ACC112 (cell line): ENCODE results near the gene GALNT7.

Experiments
- H2AFZ ChIP-seq: fragments of 200-600 bp; sonication (generic); one replicate; pipeline ENCODE4 v1.6.0; 2017; ENCODE audit warnings: antibody characterized with exemption, low read length; ENCODE audit not compliant: unreplicated experiment
- H3K27ac ChIP-seq: fragments of 200-600 bp; sonication (generic); 2 replicates; pipeline ENCODE4 v1.5.1; 2014; ENCODE audit warnings: low read depth, mild to moderate bottlenecking, antibody characterized with exemption, low read length, moderate library complexity
- H3K27me3 ChIP-seq: fragments of 200-600 bp; sonication (generic); 2 replicates; pipeline ENCODE4 v1.6.1; 2014; ENCODE audit warnings: mild to moderate bottlenecking, antibody characterized with exemption, low read length, moderate library complexity, mixed read lengths; ENCODE audit not compliant: insufficient read depth
- H3K36me3 ChIP-seq: fragments of 200-600 bp; sonication (generic); 2 replicates; pipeline ENCODE4 v1.6.1; 2016; ENCODE audit warnings: mild to moderate bottlenecking, antibody characterized with exemption, low read length, moderate library complexity, mixed read lengths; ENCODE audit not compliant: insufficient read depth
- H3K4me1 ChIP-seq: fragments of 200-600 bp; sonication (generic); one replicate; pipeline ENCODE4 v1.6.1; 2016; ENCODE audit warnings: low read length, mixed read lengths; ENCODE audit not compliant: insufficient read depth, unreplicated experiment, control insufficient read depth
- H3K4me3 ChIP-seq: fragments of 200-600 bp; sonication (generic); 2 replicates; pipeline ENCODE4 v1.5.1; 2014; ENCODE audit warnings: mild to moderate bottlenecking, low read depth, low read length
- H3K79me2 ChIP-seq: fragments of 200-600 bp; sonication (generic); one replicate; pipeline ENCODE4 v1.6.0; 2016; ENCODE audit warnings: low read length; ENCODE audit not compliant: control insufficient read depth, unreplicated experiment, insufficient read depth

Gene GALNT7

GRCh38 chr4:173293663-173294062 is 125.1 kb downstream of the GALNT7 start:
- Histone ChIP-seq H3K27ac (no peak overlapping the region), H3K4me3 (no peak overlapping the region), H3K4me1 (no peaks in the 10 kb centered on the region), H2AFZ (no peak overlapping the region), H3K79me2 (no peaks in the 10 kb centered on the region), H3K36me3 (no peaks in the 10 kb centered on the region), H3K27me3 (no peaks in the 10 kb centered on the region)

- H3K27ac ChIP-seq: no peak overlapping the region
- no peak overlapping the region for H2AFZ ChIP-seq
- no peaks in the 10 kb centered on the region for H3K4me1 ChIP-seq
- H3K36me3 ChIP-seq: no peaks in the 10 kb centered on the region
- H3K27me3 ChIP-seq: no peaks in the 10 kb centered on the region
- no peak overlapping the region for H3K4me3 ChIP-seq
- H3K79me2 ChIP-seq: no peaks in the 10 kb centered on the region
Observed at GRCh38 chr4:173294444-173294843, 125.8 kb downstream of the GALNT7 start.

- no peaks in the 10 kb centered on the region for H3K79me2 ChIP-seq
- H3K36me3 ChIP-seq: 0 out of 2 replicates have a peak, but pooled peaks cover 8% of the 10 kb centered on the region
- peaks cover 4% of the 10 kb centered on the region for H3K4me1 ChIP-seq
- H3K27me3 ChIP-seq: no peaks in the 10 kb centered on the region
- no peak overlapping the region for H3K27ac ChIP-seq
- H3K4me3 ChIP-seq: no peak overlapping the region
- H2AFZ ChIP-seq: no peak overlapping the region
Observed at GRCh38 chr4:173301518-173302201, 133.0 kb downstream of the GALNT7 start.

- H3K27me3 ChIP-seq: no peaks in the 10 kb centered on the region
- no peaks in the 10 kb centered on the region for H3K4me1 ChIP-seq
- H3K4me3 ChIP-seq: no peak overlapping the region
- 0 out of 2 replicates have a peak, but pooled peaks cover 8% of the 10 kb centered on the region for H3K36me3 ChIP-seq
- H3K27ac ChIP-seq: no peak overlapping the region
- no peaks in the 10 kb centered on the region for H3K79me2 ChIP-seq
- no peak overlapping the region for H2AFZ ChIP-seq
Observed at GRCh38 chr4:173307778-173308177, 139.2 kb downstream of the GALNT7 start.

- no peaks in the 10 kb centered on the region for H3K79me2 ChIP-seq
- no peak overlapping the region for H3K4me3 ChIP-seq
- H3K27ac ChIP-seq: no peak overlapping the region
- H3K36me3 ChIP-seq: no peaks in the 10 kb centered on the region
- H2AFZ ChIP-seq: no peak overlapping the region
- H3K4me1 ChIP-seq: no peaks in the 10 kb centered on the region
- H3K27me3 ChIP-seq: no peaks in the 10 kb centered on the region
Observed at GRCh38 chr4:173311368-173311767, 142.8 kb downstream of the GALNT7 start.

- Histone ChIP-seq H2AFZ (no peak overlapping the region), H3K36me3 (no peaks in the 10 kb centered on the region), H3K4me1 (peaks cover 14% of the 10 kb centered on the region), H3K4me3 (no peak overlapping the region), H3K27ac (no peak overlapping the region), H3K27me3 (no peaks in the 10 kb centered on the region), H3K79me2 (no peaks in the 10 kb centered on the region)
Observed at GRCh38 chr4:173314715-173315114, 146.1 kb downstream of the GALNT7 start.

- H3K4me1 ChIP-seq: peaks cover 17% of the 10 kb centered on the region
- H3K36me3 ChIP-seq: no peaks in the 10 kb centered on the region
- no peak overlapping the region for H2AFZ ChIP-seq
Observed at GRCh38 chr4:173316060-173316459, 147.4 kb downstream of the GALNT7 start.

GRCh38 chr4:173317004-173317403 is 148.4 kb downstream of the GALNT7 start:
- H3K4me3 ChIP-seq: no peak overlapping the region
- no peaks in the 10 kb centered on the region for H3K36me3 ChIP-seq
- no peak overlapping the region for H2AFZ ChIP-seq
- H3K79me2 ChIP-seq: no peaks in the 10 kb centered on the region
- no peaks in the 10 kb centered on the region for H3K27me3 ChIP-seq
- H3K4me1 ChIP-seq: peaks cover 17% of the 10 kb centered on the region
- H3K27ac ChIP-seq: no peak overlapping the region

More at GRCh38 chr4:173316060-173316459, 147.4 kb downstream of the GALNT7 start:
- Histone ChIP-seq H3K27ac (no peak overlapping the region), H3K27me3 (no peaks in the 10 kb centered on the region), H3K4me3 (no peak overlapping the region), H3K79me2 (no peaks in the 10 kb centered on the region)

- Histone ChIP-seq H3K4me1 (peaks cover 17% of the 10 kb centered on the region), H2AFZ (no peak overlapping the region), H3K27me3 (no peaks in the 10 kb centered on the region), H3K27ac (no peak overlapping the region), H3K4me3 (no peak overlapping the region), H3K36me3 (no peaks in the 10 kb centered on the region), H3K79me2 (no peaks in the 10 kb centered on the region)
Observed at GRCh38 chr4:173318240-173318639, 149.6 kb downstream of the GALNT7 start.

GRCh38 chr4:173318648-173319211 is 150.1 kb downstream of the GALNT7 start:
- H3K27ac ChIP-seq: 0 out of 2 replicates have a peak overlapping the region, but pooled peaks have one; percentile 2

GRCh38 chr4:173319696-173320095 is 151.1 kb downstream of the GALNT7 start:
- H3K27ac ChIP-seq: no peak overlapping the region
- H3K36me3 ChIP-seq: no peaks in the 10 kb centered on the region
- H3K79me2 ChIP-seq: no peaks in the 10 kb centered on the region
- H3K27me3 ChIP-seq: no peaks in the 10 kb centered on the region
- peaks cover 17% of the 10 kb centered on the region for H3K4me1 ChIP-seq
- no peak overlapping the region for H2AFZ ChIP-seq
- H3K4me3 ChIP-seq: no peak overlapping the region

More at GRCh38 chr4:173318648-173319211, 150.1 kb downstream of the GALNT7 start:
- H3K27me3 ChIP-seq: no peaks in the 10 kb centered on the region
- no peaks in the 10 kb centered on the region for H3K79me2 ChIP-seq
- H3K4me1 ChIP-seq: peaks cover 17% of the 10 kb centered on the region
- H3K4me3 ChIP-seq: no peak overlapping the region
- no peak overlapping the region for H2AFZ ChIP-seq
- H3K36me3 ChIP-seq: no peaks in the 10 kb centered on the region
